GM21723 (cell line): ENCODE results near the gene ABHD12.
"Not testable (repeated sequence)": the region's sequence is repeated elsewhere in the genome, so short reads cannot be mapped to it uniquely, and the experiment has no call there.

ENCODE experiments used
- ATAC-seq: cut with Tn5 transposase; IDR thresholded peaks from one replicate; pipeline ENCODE4 v1.9.1; 2021; ENCODE audit warnings: mild to moderate bottlenecking, moderate library complexity; ENCODE audit not compliant: unreplicated experiment

The ABHD12 gene

GRCh38 chr20:25269057-25269832, 121.4 kb downstream of the ABHD12 start:
- no peak for ATAC-seq

DNA sequence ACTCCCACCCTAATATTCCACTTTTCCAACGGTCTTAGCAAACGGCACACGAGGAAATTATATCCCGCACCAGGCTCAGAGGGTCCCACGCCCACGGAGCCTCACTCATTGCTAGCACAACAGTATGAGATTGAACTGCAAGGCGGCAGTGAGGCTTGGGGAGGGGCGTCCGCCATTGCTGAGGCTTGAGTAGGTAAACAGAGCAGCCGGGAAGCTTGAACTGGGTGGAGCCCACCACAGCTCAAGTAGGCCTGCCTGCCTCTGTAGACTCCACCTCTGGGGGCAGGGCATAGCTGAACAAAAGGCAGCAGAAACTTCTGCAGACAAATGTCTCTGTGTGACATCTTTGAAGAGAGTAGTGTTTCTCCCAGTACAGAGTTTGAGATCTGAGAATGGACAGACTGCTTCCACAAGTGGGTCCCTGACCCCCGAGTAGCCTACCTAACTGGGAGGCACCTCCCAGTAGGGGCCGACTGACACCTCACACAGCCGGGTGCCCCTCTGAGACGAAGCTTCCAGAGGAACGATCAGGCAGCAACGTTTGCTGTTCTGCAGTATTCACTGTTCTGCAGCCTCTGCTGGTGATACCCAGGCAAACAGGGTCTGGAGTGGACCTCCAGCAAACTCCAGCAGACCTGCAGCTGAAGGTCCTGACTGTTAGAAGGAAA, 129.7 kb downstream of the ABHD12 start:
- not testable (repeated sequence) for ATAC-seq

GRCh38 chr20:25259788-25260254, 130.8 kb downstream of the ABHD12 start:
- ATAC-seq, result no peak

DNA sequence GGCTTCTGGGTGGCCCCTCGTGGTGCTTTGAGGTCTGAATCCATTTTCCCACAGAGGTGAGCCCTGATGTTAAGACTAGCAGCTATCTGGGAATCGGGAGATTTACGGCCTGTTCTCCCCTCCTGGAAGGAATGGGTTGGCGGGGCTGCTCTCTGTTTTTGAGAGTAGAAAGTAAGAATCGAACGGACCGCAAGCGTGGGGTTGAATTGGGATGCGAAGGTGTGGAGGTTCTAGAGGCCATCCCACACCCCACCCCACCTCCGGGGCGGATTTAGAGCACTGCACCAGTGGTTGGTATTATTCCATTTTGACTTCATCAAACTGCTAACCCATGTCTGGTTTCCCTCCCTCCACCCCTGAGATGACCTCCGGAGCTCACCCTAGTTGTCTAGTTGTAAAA, 131.3 kb downstream of the ABHD12 start:
- no peak for ATAC-seq

GRCh38 chr20:25258828-25259227, 131.8 kb downstream of the ABHD12 start:
- ATAC-seq, result no peak

GRCh38 chr20:25258476-25258805, 132.2 kb downstream of the ABHD12 start:
- no peak for ATAC-seq

- no peak for ATAC-seq
Measured at GRCh38 chr20:25257756-25258475, 132.7 kb downstream of the ABHD12 start.

- ATAC-seq, result no peak
Measured at GRCh38 chr20:25257130-25257529, 133.5 kb downstream of the ABHD12 start.

DNA sequence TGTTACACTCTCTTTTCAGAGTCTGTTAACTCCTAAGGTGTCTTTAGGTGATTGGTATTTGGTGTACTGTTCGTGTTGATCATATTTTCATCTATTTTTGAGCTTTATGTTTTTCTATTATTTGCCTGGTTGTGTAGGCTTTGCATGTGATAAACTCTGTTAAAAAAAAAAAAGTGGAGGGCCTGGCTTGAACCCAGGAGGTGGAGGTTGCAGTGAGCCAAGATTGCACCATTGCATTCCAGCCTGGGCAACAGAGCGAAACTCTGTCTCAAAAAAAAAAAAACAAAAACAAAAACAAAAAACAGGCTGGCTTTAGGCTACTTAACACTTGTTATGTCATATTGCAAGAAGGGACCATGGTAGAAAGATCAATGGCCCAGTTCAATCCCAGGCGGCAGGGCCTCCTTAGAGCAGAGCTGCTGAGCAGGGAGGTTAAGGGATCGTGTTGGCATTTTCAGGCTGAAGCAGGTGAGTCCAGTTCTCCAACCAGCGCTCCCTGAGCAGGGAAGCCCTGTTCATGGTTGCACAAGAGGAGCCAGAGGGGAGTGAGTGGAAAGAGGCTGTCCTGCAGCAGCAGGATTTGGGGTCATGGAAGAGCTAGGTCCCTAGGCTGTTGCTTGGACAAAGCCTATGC, 134.3 kb downstream of the ABHD12 start:
- ATAC-seq, result no peak

DNA sequence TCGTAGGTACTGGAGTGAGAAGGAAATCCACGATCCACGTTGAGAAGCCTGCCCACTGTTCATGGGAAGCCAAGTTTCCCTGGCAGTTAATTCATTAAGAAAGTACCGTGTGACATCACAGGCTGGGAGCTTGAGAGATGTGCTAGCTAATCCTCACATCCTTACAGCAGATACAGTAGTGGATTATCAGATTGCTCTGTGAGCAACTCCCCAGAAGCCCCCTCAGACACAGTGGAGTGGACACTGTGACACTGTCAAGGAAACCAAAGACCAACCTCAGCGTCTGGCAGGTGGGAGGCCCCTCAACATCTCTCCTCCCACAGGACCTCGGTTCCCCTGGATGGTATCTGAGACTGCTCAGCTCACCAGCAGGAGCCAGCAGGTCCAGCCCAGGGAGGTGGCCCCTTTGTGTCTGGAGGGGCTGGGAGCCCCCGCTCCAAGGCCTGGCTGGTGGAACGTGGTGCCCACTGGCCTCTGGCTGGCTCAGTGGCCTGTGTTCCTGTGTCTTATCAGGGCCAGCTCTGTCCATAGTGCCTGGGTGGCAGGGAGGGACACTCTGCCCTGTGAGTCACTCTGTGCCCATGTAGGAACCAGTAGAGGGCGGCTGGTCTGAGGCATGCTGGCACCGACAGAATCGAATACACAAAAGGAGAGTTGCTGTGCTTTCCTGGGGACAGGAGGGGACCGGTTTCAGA, 135.5 kb downstream of the ABHD12 start:
- no peak for ATAC-seq

- ATAC-seq, result no peak
Measured at GRCh38 chr20:25254571-25254970, 136.1 kb downstream of the ABHD12 start.

DNA sequence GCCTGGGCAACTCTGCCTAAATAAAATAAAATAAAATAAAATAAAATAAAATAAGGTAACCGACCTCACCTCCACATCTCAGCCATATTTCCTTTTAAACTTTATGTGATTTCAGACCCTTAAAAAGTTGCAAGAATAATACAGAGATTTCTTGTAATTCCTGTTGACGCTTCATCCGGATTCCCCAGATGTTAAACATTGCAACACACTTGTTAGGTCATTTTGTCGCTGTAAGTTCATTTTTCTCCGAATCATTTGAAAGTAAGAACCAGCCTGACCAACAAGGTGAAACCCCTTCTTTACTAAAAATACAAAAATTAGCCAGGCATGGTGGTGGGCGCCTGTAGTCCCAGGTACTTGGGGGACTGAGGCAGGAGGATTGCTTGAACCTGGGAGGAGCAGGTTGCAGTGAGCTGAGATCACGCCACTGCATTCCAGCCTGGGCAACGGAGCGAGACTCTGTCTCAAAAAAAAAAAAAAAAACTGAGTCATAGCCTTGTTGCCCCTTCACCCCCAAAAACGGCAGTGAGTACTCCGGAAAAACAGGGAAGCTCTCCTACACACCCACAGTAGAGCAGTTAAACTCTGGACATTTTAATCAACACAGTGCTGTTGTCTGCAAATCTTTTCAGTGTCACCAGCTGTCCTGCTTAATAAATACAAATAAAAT, 136.9 kb downstream of the ABHD12 start:
- no peak for ATAC-seq

DNA sequence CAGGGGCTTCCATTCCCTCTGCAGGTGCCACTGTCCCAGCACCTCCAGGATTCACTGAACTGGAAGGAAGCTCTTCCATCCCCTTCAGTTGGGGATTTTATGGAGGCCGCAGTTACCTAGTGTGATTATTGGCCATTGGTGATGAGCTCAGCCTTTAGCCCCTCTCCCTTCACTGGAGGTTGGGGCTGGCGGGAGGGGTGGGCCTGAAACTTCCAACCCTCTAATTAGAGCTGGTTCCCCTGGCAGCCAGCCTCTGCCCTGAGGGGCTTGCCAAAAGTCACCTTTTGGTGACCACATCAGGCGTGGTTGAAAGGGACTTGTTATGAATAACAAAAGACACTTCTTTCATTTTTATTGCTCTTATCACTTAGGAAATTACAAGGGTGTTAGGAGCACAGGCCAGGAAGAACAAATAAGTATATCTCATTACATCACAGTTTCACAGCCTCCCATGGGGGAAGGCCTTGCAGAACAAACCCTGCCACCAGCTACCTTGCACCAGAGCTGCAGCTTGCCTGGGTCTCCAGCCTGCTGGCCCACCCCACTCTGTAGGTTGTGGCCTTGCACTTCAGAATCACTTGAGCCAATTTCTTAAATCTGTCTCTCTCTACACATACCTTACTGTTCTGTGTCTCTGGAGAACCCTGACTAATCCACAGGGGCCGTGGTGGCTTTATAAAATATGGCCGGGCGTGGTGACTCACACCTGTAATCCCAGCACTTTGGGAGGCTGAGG, 137.8 kb downstream of the ABHD12 start:
- ATAC-seq, result no peak

DNA sequence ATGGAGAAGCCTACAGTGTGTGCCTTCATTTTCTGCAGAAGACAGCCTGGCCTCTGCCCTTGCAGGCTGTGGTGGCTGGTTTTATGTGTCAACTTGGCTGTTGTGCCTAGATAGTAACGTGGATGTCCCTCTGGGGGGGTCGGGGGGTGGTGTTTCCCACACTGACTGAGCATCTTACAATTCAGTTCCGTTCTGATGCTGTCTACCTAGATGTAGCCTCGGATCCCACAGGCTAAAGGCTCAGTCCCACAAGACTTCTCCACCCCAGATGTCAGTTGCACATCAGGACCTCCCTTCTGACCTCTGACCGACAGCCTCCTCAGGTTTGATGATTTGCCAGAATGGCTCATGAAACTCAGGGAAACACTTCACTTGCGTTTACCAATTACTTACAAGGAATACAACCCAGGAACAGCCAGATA, 138.4 kb downstream of the ABHD12 start:
- ATAC-seq, result no peak

DNA sequence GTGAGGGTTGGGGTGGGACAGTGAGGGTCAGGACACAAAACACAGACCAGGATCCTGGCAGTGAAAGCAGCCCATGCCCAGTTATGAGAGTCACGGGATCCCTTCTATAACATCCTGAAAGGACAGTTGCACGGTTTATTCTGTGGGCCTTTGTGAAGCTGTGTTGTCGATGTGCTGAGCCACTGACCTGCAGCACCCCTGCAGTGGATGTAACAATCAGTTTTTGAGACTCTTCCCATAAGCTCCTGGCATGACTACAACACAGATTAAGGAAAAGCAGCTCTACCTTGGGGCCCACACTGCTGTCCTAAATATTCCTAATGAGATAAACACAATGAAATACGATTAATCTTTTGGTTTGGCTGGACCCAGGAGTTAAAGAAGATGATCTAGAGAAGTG, 139.1 kb downstream of the ABHD12 start:
- no peak for ATAC-seq

DNA sequence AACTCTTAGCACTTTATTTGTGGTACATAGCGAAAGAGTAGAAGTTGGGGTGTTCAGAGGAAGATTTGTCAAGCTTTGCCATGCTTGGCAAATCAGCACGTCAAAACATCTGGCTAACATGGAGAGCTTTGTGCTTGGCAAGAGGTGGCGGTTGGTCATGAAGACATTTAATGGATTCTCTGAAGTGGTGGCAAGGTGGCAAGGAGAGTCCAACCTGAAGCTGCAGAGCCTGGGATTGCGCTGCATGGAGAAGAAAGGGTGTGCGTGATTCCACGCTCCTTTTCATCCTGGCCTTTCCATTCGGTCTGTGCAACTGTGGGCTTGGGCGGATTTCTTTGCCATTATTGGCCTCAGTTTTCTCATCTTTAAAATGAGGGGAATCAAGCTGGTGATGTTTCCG, 139.6 kb downstream of the ABHD12 start:
- ATAC-seq, result no peak

DNA sequence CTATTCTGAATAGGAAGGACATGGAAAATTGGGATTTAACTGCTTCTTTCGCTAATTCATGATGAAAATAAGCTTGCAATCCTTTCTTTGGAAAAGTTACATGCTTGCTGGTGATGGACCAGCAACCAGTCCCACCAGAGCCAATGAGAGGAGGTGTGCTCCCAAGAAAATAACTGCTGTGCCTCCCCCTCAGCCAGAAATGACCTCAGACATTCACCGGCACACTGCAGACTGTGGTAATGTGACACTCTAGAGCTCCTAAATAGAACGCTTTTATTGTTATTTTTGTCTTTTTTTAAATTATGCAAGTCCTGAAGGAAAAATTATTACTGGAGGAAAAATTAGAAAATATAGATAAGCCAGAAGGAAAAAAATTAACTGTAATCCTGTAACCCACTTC, 140.1 kb downstream of the ABHD12 start:
- no peak for ATAC-seq
